Measurements from ENCODE around the gene COG5. TPM values are rescaled to one million over a fixed set of nuclear protein-coding genes. Genes with fewer than 3 reads are reported as not detected.

COG5 gene
- total and polyA plus RNA-seq, 2 of the 4 experiments (the other 2 are of a cell fraction), result 18.5 to 27.4 TPM

DNA sequence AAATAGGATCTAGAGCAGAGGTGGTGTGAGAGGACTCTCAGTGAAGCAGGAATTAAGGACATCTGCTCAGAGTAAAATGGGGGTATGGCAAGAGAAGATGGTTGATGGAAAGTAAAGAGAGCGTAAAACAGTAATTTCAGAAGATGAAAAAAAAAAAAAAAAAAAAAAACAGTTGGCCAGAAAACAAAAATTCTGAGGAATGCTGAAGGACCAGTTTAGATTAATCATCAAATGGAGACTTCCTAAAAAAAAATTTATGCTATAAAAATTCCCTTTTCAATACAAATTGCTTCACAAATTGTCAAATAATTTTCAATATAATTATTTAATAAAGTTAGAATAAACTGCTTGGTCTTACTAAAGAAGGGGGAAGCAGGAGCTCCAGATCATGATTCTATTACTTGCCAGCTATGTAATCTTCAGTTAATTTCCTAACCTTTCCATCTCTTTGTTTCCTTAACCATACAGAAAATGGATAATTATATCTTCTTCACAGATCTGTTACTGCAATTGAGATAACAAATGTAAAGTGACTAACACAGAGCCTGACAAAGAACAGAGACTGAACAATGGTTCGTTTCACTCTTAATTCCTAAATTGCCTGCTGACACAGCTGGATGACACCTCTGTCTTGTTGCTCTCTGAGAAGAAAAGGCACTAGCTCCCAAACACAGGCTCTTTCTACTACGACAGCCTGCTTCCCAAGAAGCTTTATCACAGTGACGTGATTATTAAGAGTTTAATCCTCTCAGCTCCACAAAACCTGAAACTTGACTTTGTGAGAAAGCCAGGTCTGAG, 158.8 kb downstream of the COG5 start:
- H4K8ac ChIP-seq (ENCODE audit: low read depth in 2 of 2, low read length in 2 of 2), result no peak overlapping the region
- H2BK15ac ChIP-seq (ENCODE audit: low read depth, low read length), result no peak overlapping the region
- H3K23ac ChIP-seq (ENCODE audit: low read depth, low read length), result no peak overlapping the region
- no peaks in the 10 kb centered on the region for H3K79me1 ChIP-seq (ENCODE audit: low read depth in 1 of 2, low read length in 2 of 2)
- H4K5ac ChIP-seq (ENCODE audit: low read depth, low read length), result no peak overlapping the region
- H2BK5ac ChIP-seq (ENCODE audit: low read depth, low read length, poor library complexity, severe bottlenecking), result no peak overlapping the region
- no peak overlapping the region for H3K4me2 ChIP-seq (ENCODE audit: low read depth, low read length)
- ChIA-PET POLR2A (ENCODE audit: unreplicated experiment) (no interaction called here), CTCF (no interaction called here)
- H3K9me1 ChIP-seq (ENCODE audit: insufficient read depth, low read length), result 0 out of 2 replicates have a peak, but pooled peaks cover 2% of the 10 kb centered on the region
- no peak overlapping the region for H3K56ac ChIP-seq (ENCODE audit: extremely low read depth, insufficient read depth, low read length)
- H3K14ac ChIP-seq (replicated peaks; ENCODE audit: low read depth, low read length), result no peak overlapping the region
- TF ChIP-seq MAFK (IDR thresholded peaks at IDR 0.05; ENCODE audit: low read depth, low read length) (no peak), POLR2A (IDR thresholded peaks at IDR 0.05; ENCODE audit: low read depth, low read length) (no peak), RCOR1 (IDR thresholded peaks at IDR 0.05; ENCODE audit: insufficient replicate concordance, low read length) (no peak), CEBPB (IDR thresholded peaks at IDR 0.05; ENCODE audit: low read depth, low read length) (no peak), RAD21 (IDR thresholded peaks at IDR 0.05; ENCODE audit: low read length) (no peak), FOS (IDR thresholded peaks at IDR 0.05; ENCODE audit: low read depth, low read length) (no peak), CHD1 (IDR thresholded peaks at IDR 0.05; ENCODE audit: low read depth, low read length) (no peak), NFE2L2 (IDR thresholded peaks at IDR 0.05; ENCODE audit: low read depth, low read length) (no peak), MXI1 (IDR thresholded peaks at IDR 0.05; ENCODE audit: borderline replicate concordance, low read depth, low read length) (no peak), CTCF (conservative IDR thresholded peaks at IDR 0.05; ENCODE audit: low read depth, low read length) (no peak)
- TF ChIP-seq, protein P1, sequence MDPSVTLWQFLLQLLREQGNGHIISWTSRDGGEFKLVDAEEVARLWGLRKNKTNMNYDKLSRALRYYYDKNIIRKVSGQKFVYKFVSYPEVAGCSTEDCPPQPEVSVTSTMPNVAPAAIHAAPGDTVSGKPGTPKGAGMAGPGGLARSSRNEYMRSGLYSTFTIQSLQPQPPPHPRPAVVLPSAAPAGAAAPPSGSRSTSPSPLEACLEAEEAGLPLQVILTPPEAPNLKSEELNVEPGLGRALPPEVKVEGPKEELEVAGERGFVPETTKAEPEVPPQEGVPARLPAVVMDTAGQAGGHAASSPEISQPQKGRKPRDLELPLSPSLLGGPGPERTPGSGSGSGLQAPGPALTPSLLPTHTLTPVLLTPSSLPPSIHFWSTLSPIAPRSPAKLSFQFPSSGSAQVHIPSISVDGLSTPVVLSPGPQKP (IDR thresholded peaks at IDR 0.05; ENCODE audit: borderline replicate concordance, low read depth, low read length), result no peak
- TF ChIP-seq, protein P2, sequence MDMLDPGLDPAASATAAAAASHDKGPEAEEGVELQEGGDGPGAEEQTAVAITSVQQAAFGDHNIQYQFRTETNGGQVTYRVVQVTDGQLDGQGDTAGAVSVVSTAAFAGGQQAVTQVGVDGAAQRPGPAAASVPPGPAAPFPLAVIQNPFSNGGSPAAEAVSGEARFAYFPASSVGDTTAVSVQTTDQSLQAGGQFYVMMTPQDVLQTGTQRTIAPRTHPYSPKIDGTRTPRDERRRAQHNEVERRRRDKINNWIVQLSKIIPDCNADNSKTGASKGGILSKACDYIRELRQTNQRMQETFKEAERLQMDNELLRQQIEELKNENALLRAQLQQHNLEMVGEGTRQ (IDR thresholded peaks at IDR 0.05; ENCODE audit: low read depth, low read length), result no peak
- in situ Hi-C loops (cut with MboI; ENCODE audit: low sequenced_read_pairs), result no loop called here
- no peak overlapping the region for H2AK9ac ChIP-seq (replicated peaks; ENCODE audit: low read depth, low read length, poor library complexity)
- no peaks in the 10 kb centered on the region for H3K4me1 ChIP-seq (ENCODE audit: control insufficient read depth, insufficient read depth, low read length)
- H4K91ac ChIP-seq (ENCODE audit: insufficient read depth, low read depth, low read length), result no peak overlapping the region
- no peak overlapping the region for H2AFZ ChIP-seq (replicated peaks; ENCODE audit: low read length, poor library complexity)
- no peak overlapping the region for H3K4me3 ChIP-seq (ENCODE audit: insufficient read depth, low read depth, low read length)
- H3K9me3 ChIP-seq (ENCODE audit: control insufficient read depth, insufficient read depth, low read length), result no peaks in the 10 kb centered on the region
- no peaks in the 10 kb centered on the region for H3K27me3 ChIP-seq (ENCODE audit: control insufficient read depth, insufficient read depth, low read length)
- H3K36me3 ChIP-seq (ENCODE audit: control insufficient read depth, insufficient read depth, low read length), result no peaks in the 10 kb centered on the region
- no peak overlapping the region for H2BK20ac ChIP-seq (ENCODE audit: low read depth, low read length)
- BruUV-seq (replicated peaks), result no TSS peak
- no peak overlapping the region for H3K4ac ChIP-seq (ENCODE audit: low read depth, low read length)
- no peak overlapping the region for H3K27ac ChIP-seq (ENCODE audit: insufficient read depth, low read length)
- 80% methylated on average over 1 of the region's 4 CpGs; no CpG with 5 or more reads in 1 of the 2 experiments for WGBS, 2 experiments (ENCODE audit: extremely low coverage in 2 of 2, insufficient read length in 1 of 2)
- no peak for ATAC-seq (ENCODE audit: low read depth)
- intact Hi-C loops (cut with micrococcal nuclease), result no loop called here
- no peak overlapping the region for H3K18ac ChIP-seq (ENCODE audit: low read depth, low read length)
- dilution Hi-C loops (cut with HindIII; ENCODE audit: low sequenced_read_pairs, unreplicated experiment), result no loop called here
- H2BK120ac ChIP-seq (ENCODE audit: low read depth, low read length), result no peak overlapping the region
- no peaks in the 10 kb centered on the region; the same call in 1 of the 2 replicates for H4K20me1 ChIP-seq (ENCODE audit: insufficient read depth, low read length)
- H3K9ac ChIP-seq (ENCODE audit: low read depth, low read length), result no peak overlapping the region
- no peak overlapping the region; the same call in 1 of the 2 replicates for H2AK5ac ChIP-seq (ENCODE audit: low read depth, low read length)
- no peak for DNase-seq

Data from IMR-90 (cell line).